NB4 (cell line): ENCODE measurements around the gene SLC17A7.

Experiments
- DNase-seq: peaks from one replicate; pipeline ENCODE4 v3.0.0; 2010; ENCODE audit warnings: low read depth
- H3K4me3 ChIP-seq: one replicate; pipeline ENCODE4 v1.5.1; 2011; ENCODE audit warnings: mild to moderate bottlenecking, low read depth, low read length, moderate library complexity
- CTCF ChIP-seq: IDR thresholded peaks from one replicate; pipeline ENCODE4 v1.5.1; 2012; ENCODE audit warnings: low read depth, low read length
- MAX ChIP-seq: IDR thresholded peaks from 2 replicates; pipeline ENCODE4 v1.6.1; 2011; ENCODE audit warnings: low read depth, low read length
- MYC ChIP-seq: IDR thresholded peaks from 2 replicates; pipeline ENCODE4 v1.6.1; 2011; ENCODE audit warnings: low read depth, low read length
- POLR2A ChIP-seq: IDR thresholded peaks from 2 replicates; pipeline ENCODE4 v1.6.1; 2011; ENCODE audit warnings: mild to moderate bottlenecking; ENCODE audit not compliant: insufficient read length; ENCODE audit errors: extremely low read depth

The SLC17A7 gene

GRCh38 chr19:49395581-49396407 is 45.5 kb downstream of the SLC17A7 start:
- no peak for TF ChIP-seq CTCF
- TF ChIP-seq MYC = no peak
- TF ChIP-seq MAX = no peak
- TF ChIP-seq POLR2A = no peak
- DNase-seq = no peak
- H3K4me3 ChIP-seq = no peak overlapping the region

- H3K4me3 ChIP-seq = no peak overlapping the region
- DNase-seq = no peak
- TF ChIP-seq MYC (no peak), POLR2A (no peak), MAX (no peak)
Observed at GRCh38 chr19:49393881-49394280, 47.4 kb downstream of the SLC17A7 start.

GRCh38 chr19:49391581-49392399 is 49.5 kb downstream of the SLC17A7 start:
- DNase-seq = peak; percentile 80
- TF ChIP-seq MAX (0 out of 2 replicates have a peak, but pooled peaks have one; percentile 27), CTCF (peak; percentile 86), MYC (no peak), POLR2A (no peak)
- H3K4me3 ChIP-seq = no peak overlapping the region

- no peak for TF ChIP-seq MAX
- TF ChIP-seq CTCF = no peak
- TF ChIP-seq POLR2A = no peak
- no peak for TF ChIP-seq MYC
- no peak overlapping the region for H3K4me3 ChIP-seq
- no peak for DNase-seq
Observed at GRCh38 chr19:49390929-49391359, 50.4 kb downstream of the SLC17A7 start.

GRCh38 chr19:49390131-49390928 is 51.0 kb downstream of the SLC17A7 start:
- no peak for TF ChIP-seq POLR2A
- TF ChIP-seq CTCF = no peak
- TF ChIP-seq MYC = no peak
- TF ChIP-seq MAX = no peak
- no peak overlapping the region for H3K4me3 ChIP-seq
- DNase-seq = no peak
